HFF-Myc (cell line): ENCODE results near the gene TSGA10IP.
A peak's percentile ranks its signal among the peaks of the same experiment; 100 is the strongest.

ENCODE experiments used
- DNase-seq: peaks from one replicate; pipeline ENCODE4 v3.0.0-alpha.2; 2011; ENCODE audit warnings: low read depth; ENCODE audit errors: extremely low read depth
- H3K4me3 ChIP-seq: replicated peaks from 2 replicates; pipeline ENCODE4 v1.5.1; 2011; ENCODE audit warnings: low read depth, mild to moderate bottlenecking, control low read depth, low read length
- CTCF ChIP-seq: IDR thresholded peaks from 2 replicates; pipeline ENCODE4 v1.5.1; 2012; ENCODE audit warnings: mild to moderate bottlenecking, low read depth, low read length, control low read depth; ENCODE audit errors: missing control alignments

TSGA10IP gene

GRCh38 chr11:65917434-65918210 is 27.7 kb upstream of the TSGA10IP start:
- TF ChIP-seq CTCF: no peak
- DNase-seq: no peak
- H3K4me3 ChIP-seq: peak overlapping the region; percentile 99

GRCh38 chr11:65918211-65919140 is 26.8 kb upstream of the TSGA10IP start, which contains the start of gene C11orf68:
TSS of gene C11orf68 (minus strand) at chr11:65919062. CDS start at chr11:65919031, 31 bp downstream.
- no peak for DNase-seq
- TF ChIP-seq CTCF: no peak
- peak within 1 kb of the TSS; percentile 99 for H3K4me3 ChIP-seq

GRCh38 chr11:65919141-65919572 is 26.1 kb upstream of the TSGA10IP start, which contains the start of gene DRAP1:
TSS of gene DRAP1 (plus strand) at chr11:65919426. CDS start at chr11:65919502, 76 bp downstream.
- DNase-seq: peak; percentile 82
- no peak for TF ChIP-seq CTCF

GRCh38 chr11:65919573-65920371 is 25.5 kb upstream of the TSGA10IP start:
- DNase-seq: no peak

More at GRCh38 chr11:65919141-65919572, 26.1 kb upstream of the TSGA10IP start, which contains the start of gene DRAP1:
- peak within 1 kb of the TSS; percentile 99 for H3K4me3 ChIP-seq

GRCh38 chr11:65920372-65920802 is 24.9 kb upstream of the TSGA10IP start:
- no peak for TF ChIP-seq CTCF
- DNase-seq: no peak
- peak overlapping the region; percentile 78 for H3K4me3 ChIP-seq

More at GRCh38 chr11:65919573-65920371, 25.5 kb upstream of the TSGA10IP start:
- H3K4me3 ChIP-seq: peak overlapping the region; percentile 78
- no peak for TF ChIP-seq CTCF
